Measurements from ENCODE around the gene CPO.

CPO gene

GRCh38 chr2:206981739-206982340 lies 42.5 kb downstream of the CPO start:
- TF ChIP-seq CTCF (IDR thresholded peaks at IDR 0.05; ENCODE audit: low read length, missing control alignments): peak; percentile 94
- no peak overlapping the region for H3K4me3 ChIP-seq (replicated peaks; ENCODE audit: low read depth, low read length)
- DNase-seq (ENCODE audit: low read depth): peak; percentile 85

- TF ChIP-seq CTCF (IDR thresholded peaks at IDR 0.05; ENCODE audit: low read length, missing control alignments): no peak
- H3K4me3 ChIP-seq (replicated peaks; ENCODE audit: low read depth, low read length): no peak overlapping the region
- DNase-seq (ENCODE audit: low read depth): no peak
Observed at GRCh38 chr2:206982360-206982955, 43.1 kb downstream of the CPO start.

DNA sequence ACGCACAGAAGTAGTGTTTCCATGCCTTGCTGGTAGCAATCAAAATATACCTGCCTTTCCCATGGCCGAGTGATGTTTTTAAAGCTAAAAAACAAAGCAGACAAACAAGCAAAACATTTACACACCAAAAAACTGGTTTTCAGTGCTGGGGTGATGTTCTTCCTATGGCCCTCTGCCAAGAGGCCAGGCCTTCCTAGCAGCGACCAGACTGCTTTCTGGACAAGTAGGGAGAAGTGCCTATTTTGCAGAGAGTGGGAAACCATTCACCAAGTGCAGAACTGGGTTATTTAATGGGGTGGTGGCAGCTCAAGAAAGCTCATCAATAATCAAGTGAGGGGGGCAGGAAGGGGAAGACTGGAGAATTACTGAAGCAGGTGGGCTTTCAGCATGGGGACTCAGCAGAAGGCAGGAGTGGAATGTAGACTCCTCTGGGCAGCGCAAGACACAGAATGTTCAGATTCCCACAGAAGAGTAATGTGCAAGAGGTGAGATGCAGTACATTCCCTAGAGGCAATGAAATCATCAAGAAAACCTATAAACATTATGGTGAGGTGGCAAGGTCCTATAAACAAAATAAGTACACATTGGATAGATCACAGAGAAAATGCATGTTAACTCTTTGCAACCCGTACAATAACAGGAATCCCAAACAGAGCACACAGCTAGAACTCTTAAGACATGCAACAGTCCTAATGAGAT lies 44.0 kb downstream of the CPO start:
- TF ChIP-seq CTCF (IDR thresholded peaks at IDR 0.05; ENCODE audit: low read length, missing control alignments): no peak
- DNase-seq (ENCODE audit: low read depth): no peak

DNA sequence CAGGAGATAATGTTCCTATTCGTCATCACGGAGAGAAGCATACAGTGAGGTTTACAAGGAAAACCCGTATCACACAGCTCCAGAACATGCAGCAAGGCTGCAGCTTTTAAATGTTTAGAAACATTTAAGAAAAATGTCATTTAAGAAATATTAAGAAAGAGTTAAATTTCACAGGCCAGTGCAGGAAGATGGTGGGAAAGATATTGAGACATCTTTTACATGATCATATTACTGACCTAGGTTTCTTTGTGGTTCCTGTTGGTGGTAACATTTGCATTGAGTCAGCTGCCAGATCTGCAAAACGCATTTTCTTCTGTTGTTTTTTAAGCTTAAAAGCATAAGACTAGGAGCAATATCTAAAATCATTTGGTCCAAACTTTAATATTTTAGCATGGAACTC lies 44.9 kb downstream of the CPO start:
- no peak for DNase-seq (ENCODE audit: low read depth)
- no peak for TF ChIP-seq CTCF (IDR thresholded peaks at IDR 0.05; ENCODE audit: low read length, missing control alignments)
- H3K4me3 ChIP-seq (replicated peaks; ENCODE audit: low read depth, low read length): no peak overlapping the region

More for the DNA sequence above, 44.0 kb downstream of the CPO start:
- H3K4me3 ChIP-seq (replicated peaks; ENCODE audit: low read depth, low read length): no peak overlapping the region

- no peak for TF ChIP-seq CTCF (IDR thresholded peaks at IDR 0.05; ENCODE audit: low read length, missing control alignments)
- DNase-seq (ENCODE audit: low read depth): no peak
- H3K4me3 ChIP-seq (replicated peaks; ENCODE audit: low read depth, low read length): no peak overlapping the region
Observed at GRCh38 chr2:206986943-206987342, 47.6 kb downstream of the CPO start.

DNA sequence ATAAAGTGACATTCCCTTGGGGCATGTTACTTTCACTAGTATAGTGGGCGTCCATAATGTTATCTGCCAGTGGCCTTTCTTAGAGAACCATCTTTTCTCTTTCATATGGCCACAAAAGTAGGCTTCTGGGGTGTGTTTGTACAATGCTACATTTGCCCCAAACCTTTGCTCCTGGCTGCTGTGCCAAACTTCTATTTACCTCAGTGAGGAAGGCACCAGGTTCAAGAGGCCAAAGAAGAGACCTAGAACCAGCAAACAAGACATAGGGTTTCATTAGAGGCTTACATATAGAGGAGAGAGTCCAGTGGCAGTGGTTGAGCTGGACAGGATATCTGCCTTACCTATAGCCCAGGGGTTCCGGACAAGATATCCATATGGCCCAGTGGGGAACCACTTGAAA lies 48.5 kb downstream of the CPO start:
- no peak for TF ChIP-seq CTCF (IDR thresholded peaks at IDR 0.05; ENCODE audit: low read length, missing control alignments)
- no peak for DNase-seq (ENCODE audit: low read depth)
- H3K4me3 ChIP-seq (replicated peaks; ENCODE audit: low read depth, low read length): no peak overlapping the region

All from fibroblast of pulmonary artery (primary cell).